WTC11 (cell line): Measurements from ENCODE around the gene GZMM.

Source experiments
- CTCF ChIP-seq: fragments of 200-600 bp; IDR thresholded peaks from 2 replicates; pipeline ENCODE4 v1.8.0; 2022; ENCODE audit warnings: antibody characterized with exemption
- E2F1 ChIP-seq: sonication (generic); formaldehyde crosslinking; IDR thresholded peaks from 2 replicates; pipeline ENCODE4 v1.8.0; 2022; ENCODE audit warnings: mild to moderate bottlenecking, missing genetic modification reagents
- ESRRA ChIP-seq: sonication (generic); formaldehyde crosslinking; IDR thresholded peaks from 2 replicates; pipeline ENCODE4 v1.8.1; 2022; ENCODE audit warnings: mild to moderate bottlenecking, missing genetic modification reagents, borderline replicate concordance
- FOXP4 ChIP-seq: sonication (generic); formaldehyde crosslinking; IDR thresholded peaks from 2 replicates; pipeline ENCODE4 v1.8.0; 2022; ENCODE audit warnings: mild to moderate bottlenecking, missing genetic modification reagents
- MAX ChIP-seq: sonication (generic); formaldehyde crosslinking; IDR thresholded peaks from 2 replicates; pipeline ENCODE4 v1.8.0; 2022; ENCODE audit warnings: mild to moderate bottlenecking, missing genetic modification reagents
- NR3C1 ChIP-seq: sonication (generic); formaldehyde crosslinking; conservative IDR thresholded peaks from 2 replicates; pipeline ENCODE4 v1.8.1; 2023; ENCODE audit warnings: low read depth, mild to moderate bottlenecking, missing genetic modification reagents
- OVOL2 ChIP-seq: fragments of 250-450 bp; sonication (Bioruptor Pico); IDR thresholded peaks from 2 replicates; pipeline ENCODE4 v1.9.0; 2021; ENCODE audit warnings: mild to moderate bottlenecking, borderline replicate concordance

GRCh38 chr19:495081-495401, 48.8 kb upstream of the GZMM start:
- TF ChIP-seq E2F1 (CRISPR knock-in tag), result no peak
- TF ChIP-seq CTCF, result no peak
- no peak for TF ChIP-seq ESRRA (CRISPR knock-in tag)
- TF ChIP-seq NR3C1 (CRISPR knock-in tag), result no peak
- TF ChIP-seq MAX (CRISPR knock-in tag), result no peak
- TF ChIP-seq OVOL2 (CRISPR knock-in tag), result no peak
- no peak for TF ChIP-seq FOXP4
